Measurements from ENCODE around the gene SOX13. TPM values are rescaled to one million over a fixed set of nuclear protein-coding genes. Genes with fewer than 3 reads are reported as not detected.

The SOX13 gene
- total RNA-seq, 2 donors from 2014 or later: 91.9 to 95.9 TPM

DNA sequence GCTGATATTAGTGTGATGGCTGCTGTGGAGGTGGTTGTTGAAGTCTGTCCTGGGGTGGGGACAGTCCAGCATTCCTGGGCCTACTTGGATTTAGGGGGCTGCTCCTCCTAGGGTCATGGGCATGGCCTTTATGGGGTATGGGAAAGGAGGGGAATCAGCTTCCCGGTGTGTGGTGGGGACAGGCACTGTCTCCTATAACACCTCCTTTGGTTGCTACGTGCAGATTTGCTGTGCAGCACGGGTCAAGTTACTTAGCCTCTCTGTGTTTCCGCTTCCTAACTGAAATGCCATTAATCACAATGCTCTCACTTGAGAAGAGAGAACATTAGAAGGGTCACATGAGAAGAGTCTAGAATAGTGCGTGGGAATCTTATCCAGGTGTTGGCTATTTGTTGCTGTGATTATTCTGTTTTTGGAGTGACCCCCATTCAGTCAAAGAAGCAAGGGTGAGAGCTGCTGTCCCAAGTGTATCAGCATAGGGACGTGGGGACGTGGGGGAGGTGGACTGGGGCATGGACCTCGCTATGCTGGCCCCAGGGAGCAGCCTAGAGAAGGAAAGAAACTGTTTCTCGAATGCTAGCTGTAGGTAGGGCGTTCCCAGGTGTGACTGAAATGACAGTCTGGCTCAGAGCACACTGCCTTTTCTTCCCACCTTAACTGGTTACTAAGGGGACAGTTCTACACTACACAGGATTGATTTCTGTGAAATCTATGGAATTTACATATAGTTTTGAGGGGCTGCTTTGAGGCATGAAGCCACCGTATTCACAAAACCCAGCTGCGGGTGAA is 19.9 kb downstream of the SOX13 start:
- intact Hi-C loops (cut with DNase I): no loop called here
- WGBS: 76% methylated on average over 12 of the region's 12 CpGs
- H3K27ac ChIP-seq: peak overlapping the region; percentile 26 to 33
- no peaks in the 10 kb centered on the region for H3K36me3 ChIP-seq
- no peaks in the 10 kb centered on the region for H3K27me3 ChIP-seq (replicated peaks; ENCODE audit: insufficient read depth)
- H3K4me1 ChIP-seq (replicated peaks): peaks cover 36% of the 10 kb centered on the region
- no peak for TF ChIP-seq POLR2AphosphoS5 (IDR thresholded peaks at IDR 0.05)
- TF ChIP-seq, protein P1, sequence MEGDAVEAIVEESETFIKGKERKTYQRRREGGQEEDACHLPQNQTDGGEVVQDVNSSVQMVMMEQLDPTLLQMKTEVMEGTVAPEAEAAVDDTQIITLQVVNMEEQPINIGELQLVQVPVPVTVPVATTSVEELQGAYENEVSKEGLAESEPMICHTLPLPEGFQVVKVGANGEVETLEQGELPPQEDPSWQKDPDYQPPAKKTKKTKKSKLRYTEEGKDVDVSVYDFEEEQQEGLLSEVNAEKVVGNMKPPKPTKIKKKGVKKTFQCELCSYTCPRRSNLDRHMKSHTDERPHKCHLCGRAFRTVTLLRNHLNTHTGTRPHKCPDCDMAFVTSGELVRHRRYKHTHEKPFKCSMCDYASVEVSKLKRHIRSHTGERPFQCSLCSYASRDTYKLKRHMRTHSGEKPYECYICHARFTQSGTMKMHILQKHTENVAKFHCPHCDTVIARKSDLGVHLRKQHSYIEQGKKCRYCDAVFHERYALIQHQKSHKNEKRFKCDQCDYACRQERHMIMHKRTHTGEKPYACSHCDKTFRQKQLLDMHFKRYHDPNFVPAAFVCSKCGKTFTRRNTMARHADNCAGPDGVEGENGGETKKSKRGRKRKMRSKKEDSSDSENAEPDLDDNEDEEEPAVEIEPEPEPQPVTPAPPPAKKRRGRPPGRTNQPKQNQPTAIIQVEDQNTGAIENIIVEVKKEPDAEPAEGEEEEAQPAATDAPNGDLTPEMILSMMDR (IDR thresholded peaks at IDR 0.05): no peak
- TF ChIP-seq POLR2A (IDR thresholded peaks at IDR 0.05): no peak
- H3K4me3 ChIP-seq: no peak overlapping the region
- no peak for DNase-seq (ENCODE audit: low spot score)
- H3K9me3 ChIP-seq: no peaks in the 10 kb centered on the region

DNA sequence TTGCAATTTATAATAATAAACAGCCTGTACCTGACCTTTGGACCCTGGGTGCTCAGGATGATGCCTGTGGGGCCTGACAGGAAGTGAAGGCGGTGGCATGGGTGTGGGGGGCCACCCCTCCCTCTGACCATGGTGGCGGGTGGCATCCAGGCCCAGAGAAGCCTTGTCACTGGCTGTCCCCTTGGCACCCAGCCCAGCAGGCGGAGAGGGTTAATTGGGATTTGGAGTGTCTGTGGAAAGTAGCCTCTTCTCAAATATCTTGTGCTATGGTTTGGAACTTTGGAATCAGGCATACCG is 20.5 kb downstream of the SOX13 start:
- intact Hi-C loops (cut with DNase I): no loop called here
- Histone ChIP-seq H3K27ac (peak overlapping the region; percentile 26 to 33), H3K4me1 (replicated peaks) (peaks cover 31% of the 10 kb centered on the region), H3K27me3 (replicated peaks; ENCODE audit: insufficient read depth) (no peaks in the 10 kb centered on the region), H3K36me3 (no peaks in the 10 kb centered on the region), H3K4me3 (no peak overlapping the region), H3K9me3 (no peaks in the 10 kb centered on the region)
- WGBS: 56% methylated on average over 4 of the region's 4 CpGs
- DNase-seq (ENCODE audit: low spot score): no peak
- TF ChIP-seq POLR2A (IDR thresholded peaks at IDR 0.05) (no peak), POLR2AphosphoS5 (IDR thresholded peaks at IDR 0.05) (no peak)
- TF ChIP-seq, protein P1 (IDR thresholded peaks at IDR 0.05): no peak

DNA sequence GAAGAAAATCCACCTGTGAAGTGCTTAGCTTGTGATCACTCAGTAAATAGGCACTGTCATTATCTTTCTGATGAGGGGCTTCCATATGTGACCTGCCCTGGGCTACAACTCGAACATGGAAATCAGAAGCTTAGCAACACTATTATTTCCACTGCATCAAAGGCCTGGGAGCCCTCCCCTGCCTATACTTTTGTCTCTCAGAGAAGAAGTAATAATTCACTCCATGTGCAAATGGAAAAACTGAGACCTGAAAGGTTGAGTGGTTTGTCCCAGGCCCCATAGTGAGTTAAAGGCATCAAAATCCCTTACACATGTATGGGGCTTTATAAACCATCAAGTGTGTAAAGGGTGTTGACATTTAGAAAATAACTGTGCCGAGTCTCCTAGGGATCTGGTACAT is 20.9 kb downstream of the SOX13 start:
- 60% methylated on average over 2 of the region's 2 CpGs for WGBS
- peaks cover 27% of the 10 kb centered on the region for H3K4me1 ChIP-seq (replicated peaks)
- H3K9me3 ChIP-seq: no peaks in the 10 kb centered on the region
- no peaks in the 10 kb centered on the region for H3K27me3 ChIP-seq (replicated peaks; ENCODE audit: insufficient read depth)
- no peak overlapping the region for H3K4me3 ChIP-seq
- peak overlapping the region; percentile 26 to 33 for H3K27ac ChIP-seq
- DNase-seq (ENCODE audit: low spot score): no peak
- no peaks in the 10 kb centered on the region for H3K36me3 ChIP-seq
- intact Hi-C loops (cut with DNase I): no loop called here
- TF ChIP-seq POLR2AphosphoS5 (IDR thresholded peaks at IDR 0.05): no peak
- TF ChIP-seq POLR2A (IDR thresholded peaks at IDR 0.05): no peak
- TF ChIP-seq, protein P1 (IDR thresholded peaks at IDR 0.05): no peak

DNA sequence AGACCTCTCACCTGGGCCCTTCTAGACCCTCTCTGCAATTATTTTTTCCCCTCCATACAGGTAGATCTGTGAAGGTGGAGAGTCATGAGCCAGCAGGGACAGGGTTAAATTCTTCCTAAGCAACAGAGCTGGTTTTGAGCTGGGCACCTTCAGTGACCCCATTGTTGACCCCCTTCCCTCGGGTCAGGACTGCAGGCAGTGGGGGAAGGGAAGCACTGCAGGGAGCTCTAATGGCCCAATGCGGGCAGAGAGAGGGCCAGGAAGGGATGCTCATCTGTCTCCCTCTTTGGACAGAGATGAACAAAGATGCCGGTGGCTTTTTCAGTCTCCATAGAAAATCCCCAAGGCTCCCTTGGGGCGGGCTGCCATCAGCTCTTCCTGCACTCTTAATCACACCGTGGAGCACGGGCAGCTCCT is 21.4 kb downstream of the SOX13 start:
- Histone ChIP-seq H3K4me3 (no peak overlapping the region), H3K9me3 (no peaks in the 10 kb centered on the region), H3K27me3 (replicated peaks; ENCODE audit: insufficient read depth) (no peaks in the 10 kb centered on the region), H3K4me1 (replicated peaks) (peaks cover 24% of the 10 kb centered on the region), H3K27ac (peak overlapping the region in 1 of 2 donors; percentile 33), H3K36me3 (no peaks in the 10 kb centered on the region)
- intact Hi-C loops (cut with DNase I): no loop called here
- WGBS: 41% methylated on average over 6 of the region's 6 CpGs
- DNase-seq (ENCODE audit: low spot score): no peak
- TF ChIP-seq, protein P1 (IDR thresholded peaks at IDR 0.05): no peak
- TF ChIP-seq POLR2A (IDR thresholded peaks at IDR 0.05) (no peak), POLR2AphosphoS5 (IDR thresholded peaks at IDR 0.05) (no peak)
